NCI-H1436 (cell line): ENCODE results near the gene SCUBE2.
A peak's percentile ranks its signal among the peaks of the same experiment; 100 is the strongest.
"Not testable (repeated sequence)": the region's sequence is repeated elsewhere in the genome, so short reads cannot be mapped to it uniquely, and the experiment has no call there.

Experiments
- DNase-seq: peaks from one replicate; lab custom pipeline; 2025; lab: John Stamatoyannopoulos, UW

The SCUBE2 gene

DNA sequence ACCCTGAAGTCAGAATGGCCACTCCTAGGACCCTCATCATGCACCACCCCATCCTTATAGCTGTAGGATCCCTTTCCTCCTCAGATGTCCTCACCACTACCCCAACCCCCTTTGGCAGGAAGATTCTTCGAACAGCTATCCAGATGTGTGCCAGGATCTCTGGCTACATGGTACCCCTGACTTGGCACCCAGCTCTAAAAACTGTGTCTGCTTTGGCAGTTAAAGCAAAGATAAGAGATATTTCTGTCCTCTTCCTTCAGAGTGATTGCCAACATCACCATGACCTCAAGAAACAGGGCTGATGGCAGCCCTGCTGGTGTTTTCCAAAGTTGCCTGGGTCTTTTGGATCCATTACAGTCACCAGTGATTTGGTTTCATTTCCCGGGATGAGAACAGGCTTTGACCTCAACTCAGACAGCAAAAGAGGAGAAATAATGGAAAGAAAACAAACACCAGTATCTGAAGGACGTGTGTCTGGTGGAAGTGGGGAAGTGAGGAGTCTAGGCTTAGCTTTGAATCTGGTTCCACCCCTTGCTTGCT, 83.3 kb downstream of the SCUBE2 start:
- DNase-seq = no peak

- DNase-seq = no peak
Observed at GRCh38 chr11:9005087-9005486, 86.3 kb downstream of the SCUBE2 start.

DNA sequence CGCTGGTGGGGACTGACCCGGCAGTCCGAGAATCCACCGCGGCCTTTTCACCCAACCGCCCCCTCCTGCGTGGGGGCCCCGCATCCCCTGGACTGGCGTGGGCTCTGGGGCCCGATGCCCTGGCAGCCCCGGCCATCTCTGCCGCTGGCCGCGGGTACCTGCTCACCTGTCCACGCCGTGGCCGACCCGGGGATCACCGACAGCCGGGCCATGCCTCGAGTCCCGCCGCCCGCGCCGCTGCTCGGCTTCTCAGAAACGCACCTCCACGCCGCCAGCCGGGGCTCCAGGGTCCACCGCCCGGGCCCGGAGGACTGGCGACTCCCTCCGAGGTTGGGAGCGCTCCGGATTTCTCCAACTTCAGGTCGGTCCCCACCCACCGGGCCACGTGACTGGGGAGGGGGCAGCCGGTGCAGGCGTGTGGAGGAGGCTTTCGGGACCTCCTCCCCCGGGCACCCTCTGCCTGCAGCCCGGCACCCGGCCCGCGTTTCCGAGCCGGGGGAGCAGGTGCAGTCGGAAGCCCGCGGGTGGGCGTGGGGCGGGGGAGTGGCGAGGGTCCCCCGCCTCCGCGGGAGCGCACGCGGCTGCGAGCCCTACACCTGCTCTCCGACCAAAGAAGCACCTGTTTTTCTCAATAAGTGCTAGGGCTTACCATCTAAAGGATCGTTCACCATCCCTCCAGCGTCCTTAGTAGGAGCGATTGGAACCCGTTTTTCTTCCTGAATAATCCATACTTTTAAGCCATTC, 87.0 kb downstream of the SCUBE2 start:
- no peak for DNase-seq

DNA sequence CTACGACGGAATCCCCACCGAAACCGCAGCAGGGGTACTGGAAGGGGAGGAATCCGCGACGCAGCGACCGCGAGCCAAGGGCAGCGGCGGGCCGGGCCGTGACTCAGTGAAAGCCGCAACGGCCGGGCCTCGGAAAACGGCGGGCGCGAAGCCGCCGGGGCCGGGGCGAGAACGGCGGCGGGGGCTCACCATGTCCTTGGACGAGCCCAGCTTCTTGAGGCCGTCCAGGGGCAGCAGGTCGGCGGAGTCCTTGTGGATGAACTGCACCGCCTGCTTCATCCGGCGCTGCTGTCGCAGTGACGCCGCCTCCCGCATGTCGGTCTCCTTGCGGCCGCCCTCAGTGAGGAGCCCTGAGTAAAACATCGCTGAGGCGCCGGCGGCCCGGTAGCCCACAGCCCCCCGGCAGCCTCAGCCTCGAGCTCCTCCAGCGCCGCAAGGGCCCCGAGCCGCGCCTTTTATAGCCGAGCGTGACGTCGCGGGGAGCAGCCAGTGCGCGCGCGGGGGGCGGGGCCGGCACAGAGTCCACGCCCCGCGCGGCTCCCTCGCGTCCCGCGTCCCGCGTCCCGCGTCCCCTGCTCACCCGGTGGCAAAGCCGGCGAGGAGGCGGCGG, 87.7 kb downstream of the SCUBE2 start, which contains the start of gene NRIP3:
TSS of gene NRIP3 (minus strand) at position 429 of the 610 bp plus-strand sequence. CDS start at position 363, 66 bp downstream.
- DNase-seq = peak; percentile 54

DNA sequence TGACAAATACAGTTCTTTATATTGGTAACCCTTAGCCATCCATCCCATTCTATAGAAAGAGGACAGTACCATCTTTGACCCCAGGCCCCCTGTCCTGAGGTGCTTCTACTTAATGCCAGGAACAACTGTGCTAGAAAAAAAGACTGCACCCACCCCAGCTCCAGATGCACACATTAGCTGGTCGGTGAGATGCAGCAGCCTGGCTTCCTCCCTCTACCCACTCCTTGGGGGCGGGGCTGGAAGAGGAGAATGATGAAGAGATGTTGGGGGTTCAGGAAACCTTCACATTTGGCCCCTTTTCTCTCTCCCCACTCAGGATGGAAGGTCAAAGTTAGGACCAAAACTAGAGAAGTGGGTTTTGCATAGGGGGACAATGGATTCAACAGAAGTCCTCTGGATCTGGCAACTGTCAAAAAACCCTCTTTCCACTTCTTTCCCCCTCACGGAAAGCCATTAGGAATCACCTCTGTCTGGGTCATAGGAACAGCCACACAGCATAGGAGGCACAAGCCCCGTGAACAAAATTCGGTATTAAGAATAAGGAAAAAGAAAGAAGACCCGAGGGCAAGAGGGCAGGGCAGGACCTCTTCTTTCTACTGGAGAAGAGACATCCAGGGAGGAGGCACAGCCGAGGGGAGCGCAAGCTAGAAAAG, 88.4 kb downstream of the SCUBE2 start:
- DNase-seq = no peak

DNA sequence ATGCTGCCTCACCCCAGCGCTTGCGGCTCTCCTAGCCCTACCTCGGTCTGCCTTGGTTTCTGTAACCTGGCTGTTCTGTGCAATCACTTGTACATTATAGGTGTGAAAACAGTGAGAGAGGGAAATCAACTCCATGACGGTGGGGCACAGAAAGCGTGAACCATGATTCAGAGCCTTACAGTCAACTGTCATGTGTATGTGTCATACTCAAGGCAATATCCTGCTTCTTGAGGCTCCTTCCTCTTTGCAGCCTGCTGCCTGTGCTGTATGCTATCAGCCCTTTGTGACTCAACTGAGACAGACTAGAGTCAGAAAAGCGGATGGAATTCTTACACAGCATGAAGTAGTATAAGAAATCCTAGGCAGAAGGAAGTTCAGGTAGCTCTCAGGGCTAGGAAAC, 89.7 kb downstream of the SCUBE2 start:
- no peak for DNase-seq

DNA sequence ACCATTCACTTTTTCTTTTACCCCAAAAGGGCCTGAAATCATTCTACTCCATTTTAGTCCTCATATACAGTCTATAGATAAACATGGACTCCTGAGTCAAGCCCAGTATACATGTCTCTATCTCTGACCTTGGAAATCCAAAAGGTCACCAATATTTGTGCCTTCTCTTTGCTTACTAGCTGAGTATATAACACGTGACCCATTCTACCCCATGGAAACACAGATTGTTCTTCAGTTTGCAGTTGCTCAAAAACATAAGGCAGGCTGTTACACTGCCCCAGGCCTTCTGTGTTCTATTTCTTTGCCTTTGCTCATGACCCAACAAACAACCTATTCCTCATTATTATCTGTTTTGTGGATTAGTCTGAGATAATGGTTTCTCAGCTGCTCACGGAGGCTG, 93.4 kb downstream of the SCUBE2 start:
- DNase-seq = no peak

DNA sequence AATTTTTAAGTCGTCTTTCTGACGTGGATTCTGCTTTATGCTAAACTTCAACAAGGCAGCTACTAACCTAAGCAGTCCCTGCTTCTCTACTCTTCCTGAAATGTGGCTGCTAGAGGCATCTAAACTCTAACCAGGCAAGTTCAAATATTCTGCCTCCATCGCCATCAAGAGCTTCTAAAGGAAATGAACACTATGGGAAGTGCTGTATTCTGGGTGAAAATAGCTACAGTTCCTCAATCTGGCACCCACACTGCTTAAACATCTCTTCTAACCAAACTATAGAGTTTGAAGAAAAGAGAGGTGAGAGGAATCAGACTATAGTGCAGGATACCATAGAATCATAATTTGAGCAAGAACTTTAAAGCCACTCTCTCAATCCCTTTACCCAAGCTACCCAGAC, 93.9 kb downstream of the SCUBE2 start:
- no peak for DNase-seq

DNA sequence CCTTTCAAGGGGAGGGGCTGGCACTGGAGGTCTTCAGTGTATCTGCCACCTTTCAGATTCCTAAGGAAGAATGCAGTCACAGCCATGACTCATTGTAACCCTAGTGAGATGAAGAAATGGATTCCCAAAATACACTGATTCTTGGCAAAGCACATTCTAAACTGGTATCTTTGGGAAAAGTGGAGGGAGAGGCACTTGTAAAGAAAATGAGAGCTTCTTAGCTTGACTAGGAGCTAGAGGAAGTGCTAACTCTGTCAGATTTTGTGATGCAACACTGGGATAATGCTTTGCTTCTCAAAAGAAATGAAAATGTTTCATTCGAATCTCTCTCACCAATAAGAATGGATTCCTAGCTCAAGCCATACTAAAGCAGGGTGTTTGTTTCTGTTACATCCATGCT, 101.9 kb downstream of the SCUBE2 start:
- DNase-seq = no peak

DNA sequence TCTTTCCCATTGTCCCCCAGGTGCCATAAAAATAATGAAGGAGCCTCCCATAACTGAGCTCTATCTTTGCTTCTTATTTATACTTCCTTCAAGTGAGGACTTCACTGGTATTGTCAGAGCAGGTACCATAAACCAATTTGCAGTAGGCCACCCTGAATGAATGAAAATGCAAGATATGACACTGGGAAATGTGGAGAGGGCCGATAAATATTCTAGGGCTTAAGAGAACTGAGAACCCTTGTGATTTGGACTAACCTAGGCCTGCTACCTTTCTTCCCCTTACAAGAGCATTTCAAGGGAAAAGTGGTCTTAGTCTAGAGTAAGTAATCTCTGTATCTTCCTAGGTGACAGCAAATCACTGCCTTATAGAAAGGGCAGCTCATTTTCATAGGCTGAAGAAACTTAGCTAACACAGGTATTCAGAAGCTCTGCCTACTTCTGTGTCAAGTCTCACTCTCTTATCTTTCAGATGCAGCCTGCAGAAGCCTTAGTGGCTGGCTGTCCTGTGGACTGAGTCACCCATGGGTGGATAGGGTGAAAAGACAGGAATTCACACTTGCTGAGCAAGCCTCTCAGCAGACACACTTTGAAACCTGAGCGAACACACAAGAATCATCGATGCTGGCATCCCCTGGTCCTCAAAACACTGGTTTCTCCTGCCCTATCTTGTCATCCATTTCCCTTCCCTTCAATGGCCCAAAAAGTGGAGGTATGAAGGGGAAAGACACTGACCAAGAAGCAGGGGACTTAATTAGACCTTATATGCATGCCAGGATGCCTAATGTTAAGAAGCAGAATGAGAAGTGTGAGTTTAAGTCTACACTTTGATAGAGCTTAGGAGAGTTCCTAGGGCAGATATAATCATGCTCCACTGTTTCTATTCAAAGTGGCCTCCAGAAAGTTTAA, 102.8 kb downstream of the SCUBE2 start:
- no peak for DNase-seq

- no peak for DNase-seq
Observed at GRCh38 chr11:8987446-8987845, 104.0 kb downstream of the SCUBE2 start.

GRCh38 chr11:8986772-8987171, 104.6 kb downstream of the SCUBE2 start:
- DNase-seq = not testable (repeated sequence)

DNA sequence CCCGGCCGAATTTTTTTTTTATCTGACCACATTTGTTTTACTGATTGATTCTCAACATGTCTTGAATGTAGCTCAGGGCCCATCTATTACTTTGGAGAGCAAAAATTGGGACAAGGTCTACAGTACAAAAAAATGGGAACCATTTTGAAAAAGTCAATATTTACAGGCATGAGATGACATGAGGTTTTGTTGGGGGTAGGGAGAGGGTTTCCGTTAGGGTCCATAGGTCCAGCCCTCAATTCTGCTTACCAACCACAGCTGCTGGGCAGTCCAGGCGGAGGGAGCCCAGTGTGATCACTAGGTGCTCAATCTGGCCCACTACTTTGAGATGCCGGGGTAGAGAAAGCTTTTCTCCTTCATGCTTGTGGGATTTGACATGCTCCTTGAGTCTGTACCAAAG, 105.9 kb downstream of the SCUBE2 start:
- DNase-seq = no peak

- DNase-seq = no peak
Observed at GRCh38 chr11:8983552-8983951, 107.8 kb downstream of the SCUBE2 start.

DNA sequence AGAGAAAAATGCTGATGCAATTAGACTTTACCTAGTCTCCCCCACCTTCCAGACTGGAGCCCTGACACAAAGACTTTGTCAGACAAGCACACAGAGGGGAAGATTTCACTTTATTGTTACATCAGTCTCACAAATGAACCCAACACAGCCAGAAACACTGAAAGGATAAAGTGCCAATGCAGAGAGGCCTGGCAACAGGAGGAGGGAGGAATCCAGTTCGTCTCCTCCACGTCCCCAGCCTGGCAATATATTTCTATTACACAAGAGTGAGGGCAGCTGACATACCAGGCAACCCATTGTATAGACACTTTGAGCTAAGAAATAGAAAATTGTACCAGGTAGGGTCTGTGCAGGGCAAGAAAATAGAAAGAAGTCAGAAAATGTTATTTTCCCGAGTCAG, 110.9 kb downstream of the SCUBE2 start:
- no peak for DNase-seq

DNA sequence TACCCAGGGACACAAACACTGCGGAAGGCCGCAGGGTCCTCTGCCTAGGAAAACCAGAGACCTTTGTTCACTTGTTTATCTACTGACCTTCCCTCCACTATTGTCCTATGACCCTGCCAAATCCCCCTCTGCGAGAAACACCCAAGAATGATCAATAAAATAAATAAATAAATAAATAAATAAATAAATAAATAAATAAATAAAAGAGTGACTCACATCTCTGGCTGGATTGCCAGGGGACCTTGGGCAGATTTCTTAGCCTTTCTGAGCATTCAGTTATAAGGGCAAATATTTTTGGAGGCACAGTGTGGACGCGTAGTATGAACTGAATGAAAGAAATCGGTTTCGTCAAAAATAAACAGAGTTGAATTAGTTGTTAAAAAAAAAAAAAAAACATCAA, 112.0 kb downstream of the SCUBE2 start:
- not testable (repeated sequence) for DNase-seq

- DNase-seq = no peak
Observed at GRCh38 chr11:8973121-8973520, 118.3 kb downstream of the SCUBE2 start.

DNA sequence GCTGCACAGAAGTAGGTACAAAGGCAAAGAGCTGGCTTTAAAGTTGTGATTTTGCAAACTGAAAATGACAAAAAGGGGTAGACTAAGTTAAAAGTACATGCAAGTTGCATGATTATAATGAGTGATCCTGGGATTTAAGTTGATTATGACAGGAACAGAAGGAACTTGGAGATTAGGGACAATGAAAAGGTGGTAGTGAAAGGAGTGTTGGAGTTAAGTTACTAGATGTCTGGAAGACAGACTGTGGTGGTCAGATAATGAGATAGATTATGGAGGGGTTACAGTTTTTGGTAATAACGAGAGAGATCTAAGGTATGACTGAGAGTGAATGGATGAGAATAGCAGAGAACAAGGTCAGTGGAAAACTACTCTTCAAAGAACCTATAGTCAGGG, 119.5 kb downstream of the SCUBE2 start:
- DNase-seq = no peak

- DNase-seq = no peak
Observed at GRCh38 chr11:8971196-8971923, 120.0 kb downstream of the SCUBE2 start.
